HepG2 (cell line): ENCODE data around the gene CDR2L. TPM values are rescaled to one million over a fixed set of nuclear protein-coding genes. Genes with fewer than 3 reads are reported as not detected.

ENCODE experiments used
- BATF2 ChIP-seq: sonication (generic); formaldehyde crosslinking; IDR thresholded peaks from 2 replicates; pipeline ENCODE4 v1.8.0; 2022; ENCODE audit warnings: mild to moderate bottlenecking, missing genetic modification reagents, moderate library complexity
- BRF2 ChIP-seq: sonication (generic); formaldehyde crosslinking; IDR thresholded peaks from 2 replicates; pipeline ENCODE4 v1.8.1; 2022; ENCODE audit warnings: mild to moderate bottlenecking, missing genetic modification reagents
- CREBL2 ChIP-seq: sonication (generic); formaldehyde crosslinking; IDR thresholded peaks from 2 replicates; pipeline ENCODE4 v1.8.1; 2023; ENCODE audit warnings: missing genetic modification reagents, mild to moderate bottlenecking, borderline replicate concordance
- GTF3A ChIP-seq: sonication (generic); formaldehyde crosslinking; conservative IDR thresholded peaks from 2 replicates; pipeline ENCODE4 v1.4.0; 2020; ENCODE audit warnings: mild to moderate bottlenecking, missing genetic modification reagents
- GZF1 ChIP-seq: sonication (generic); formaldehyde crosslinking; IDR thresholded peaks from 2 replicates; pipeline ENCODE4 v1.5.1; 2020; ENCODE audit warnings: mild to moderate bottlenecking, missing genetic modification reagents
- HMGXB4 ChIP-seq, 2 experiments: sonication (generic) in 1 of 2; formaldehyde crosslinking in 1 of 2; IDR thresholded peaks; 2 replicates each; pipeline versions ENCODE4 v1.4.0 to v1.6.1; 2018 to 2020; ENCODE audit warnings: missing genetic modification reagents in 2 of 2, borderline replicate concordance in 1 of 2, low read depth in 1 of 2, mild to moderate bottlenecking in 1 of 2, missing biosample characterization in 1 of 2
- KLF13 ChIP-seq: sonication (generic); formaldehyde crosslinking; IDR thresholded peaks from 2 replicates; pipeline ENCODE4 v1.4.0; 2020; ENCODE audit warnings: mild to moderate bottlenecking, missing genetic modification reagents
- MEF2D ChIP-seq: sonication (generic); formaldehyde crosslinking; IDR thresholded peaks from 2 replicates; pipeline ENCODE4 v1.5.1; 2020; ENCODE audit warnings: mild to moderate bottlenecking, missing genetic modification reagents
- REPIN1 ChIP-seq: sonication (generic); formaldehyde crosslinking; IDR thresholded peaks from 2 replicates; pipeline ENCODE4 v1.8.0; 2022; ENCODE audit warnings: missing genetic modification reagents, low read depth, mild to moderate bottlenecking, borderline replicate concordance
- RXRA ChIP-seq: sonication (generic); formaldehyde crosslinking; IDR thresholded peaks from 2 replicates; pipeline ENCODE4 v1.5.1; 2020; ENCODE audit warnings: missing genetic modification reagents
- SNAPC5 ChIP-seq: sonication (generic); formaldehyde crosslinking; IDR thresholded peaks from 2 replicates; pipeline ENCODE4 v1.8.1; 2023; ENCODE audit warnings: mild to moderate bottlenecking, missing genetic modification reagents, borderline replicate concordance
- ZBTB2 ChIP-seq: sonication (generic); formaldehyde crosslinking; IDR thresholded peaks from 2 replicates; pipeline ENCODE4 v1.8.0; 2022; ENCODE audit warnings: low read depth, missing genetic modification reagents
- ZNF234 ChIP-seq: sonication (generic); formaldehyde crosslinking; conservative IDR thresholded peaks from 2 replicates; pipeline ENCODE4 v1.5.1; 2020; ENCODE audit warnings: mild to moderate bottlenecking, missing genetic modification reagents
- ZNF280B ChIP-seq: sonication (generic); formaldehyde crosslinking; IDR thresholded peaks from 2 replicates; pipeline ENCODE4 v1.5.0; 2020; ENCODE audit warnings: missing genetic modification reagents, mild to moderate bottlenecking, borderline replicate concordance
- ZNF3 ChIP-seq: IDR thresholded peaks from 2 replicates; pipeline ENCODE4 v1.7.0; 2017; ENCODE audit warnings: inconsistent platforms
- ZNF33B ChIP-seq: sonication (generic); formaldehyde crosslinking; IDR thresholded peaks from 2 replicates; pipeline ENCODE4 v1.5.1; 2020; ENCODE audit warnings: mild to moderate bottlenecking, missing genetic modification reagents
- ZNF34 ChIP-seq: sonication (generic); formaldehyde crosslinking; IDR thresholded peaks from 2 replicates; pipeline ENCODE4 v1.4.0; 2020; ENCODE audit warnings: mild to moderate bottlenecking, missing genetic modification reagents, borderline replicate concordance
- ZNF670 ChIP-seq: sonication (generic); formaldehyde crosslinking; IDR thresholded peaks from 2 replicates; pipeline ENCODE4 v1.8.0; 2022; ENCODE audit warnings: mild to moderate bottlenecking, missing genetic modification reagents, borderline replicate concordance
- ZNF724P ChIP-seq: sonication (generic); formaldehyde crosslinking; IDR thresholded peaks from 2 replicates; pipeline ENCODE4 v1.8.0; 2022; ENCODE audit warnings: missing genetic modification reagents, borderline replicate concordance
- ZSCAN21 ChIP-seq: sonication (generic); formaldehyde crosslinking; IDR thresholded peaks from 2 replicates; pipeline ENCODE4 v1.8.0; 2022; ENCODE audit warnings: mild to moderate bottlenecking, missing genetic modification reagents, moderate library complexity, borderline replicate concordance
- polyA plus RNA-seq, 8 experiments: library from polyadenylated mRNA; depleted of rRNA in 3 of 8; stranded (reverse) in 7 of 8; unstranded in 1 of 8; fragments of >200 nt; fragmentation: Illumina TruSeq in 4 of 8; extraction: Trizol in 4 of 8; gene quantifications; 2 replicates each; pipeline versions ENCODE4 v1.2.1 to v1.2.3, GENCODE V29; 2011 to 2016; ENCODE audit warnings: low read depth in 4 of 8, missing spikeins in 1 of 8, mixed read lengths in 1 of 8; ENCODE audit not compliant: insufficient read depth in 1 of 8
- total RNA-seq, 5 experiments: library from RNA; depleted of rRNA; stranded (reverse); fragments of >200 nt; fragmentation: Illumina TruSeq; extraction: Trizol; gene quantifications; 2 replicates each; pipeline ENCODE4 v1.2.3, GENCODE V29; 2016; ENCODE audit warnings: low read depth in 1 of 5

Gene CDR2L
- total and polyA plus RNA-seq, 2 of the 13 experiments (the other 11 are each of a cell fraction or from before 2014, with no cell fraction given): 1.9 to 2.1 TPM

- peak; percentile 93; the same call in 1 of the 2 replicates for TF ChIP-seq ZNF280B (CRISPR knock-in tag)
- TF ChIP-seq ZNF34 (CRISPR knock-in tag): peak; percentile 81; the same call in 1 of the 2 replicates
- TF ChIP-seq ZNF724P (CRISPR knock-in tag): no peak
- peak; percentile 88 for TF ChIP-seq SNAPC5 (CRISPR knock-in tag)
- TF ChIP-seq KLF13 (CRISPR knock-in tag): peak; percentile 70; the same call in 1 of the 2 replicates
- peak; percentile 99 to 100 for TF ChIP-seq HMGXB4 (CRISPR knock-in tag; IDR thresholded peaks at IDR 0.05; ENCODE audit: borderline replicate concordance in 1 of 2, low read depth in 1 of 2)
- no peak for TF ChIP-seq CREBL2
- TF ChIP-seq GZF1 (CRISPR knock-in tag): no peak
- peak; percentile 81; the same call in 1 of the 2 replicates for TF ChIP-seq RXRA (CRISPR knock-in tag)
- peak; percentile 78; the same call in 1 of the 2 replicates for TF ChIP-seq ZNF234 (CRISPR knock-in tag)
- TF ChIP-seq ZNF33B (CRISPR knock-in tag): no peak
- no peak; the same call in 1 of the 2 replicates for TF ChIP-seq MEF2D (CRISPR knock-in tag)
- TF ChIP-seq GTF3A: peak; percentile 88; the same call in 1 of the 2 replicates
- TF ChIP-seq BATF2: no peak
- TF ChIP-seq ZSCAN21 (CRISPR knock-in tag): peak; percentile 93
- peak; percentile 68; the same call in 1 of the 2 replicates for TF ChIP-seq BRF2 (CRISPR knock-in tag)
- TF ChIP-seq ZBTB2 (CRISPR knock-in tag): no peak
- TF ChIP-seq ZNF670 (CRISPR knock-in tag): peak; percentile 40; the same call in 1 of the 2 replicates
- TF ChIP-seq ZNF3 (CRISPR knock-in tag): peak; percentile 49; the same call in 1 of the 2 replicates
- peak; percentile 75 for TF ChIP-seq REPIN1 (CRISPR knock-in tag)
These were observed 46.2 kb downstream of the CDR2L start (continued) for GRCh38 chr17:75033346-75034235.
